HS-5 (cell line): ENCODE data around the gene NDST1.
"Not testable (repeated sequence)": the region's sequence is repeated elsewhere in the genome, so short reads cannot be mapped to it uniquely, and the experiment has no call there.

ENCODE experiments used
- DNase-seq: peaks from one replicate; pipeline ENCODE4 v3.0.0-alpha.2; 2012; ENCODE audit warnings: low read depth

The NDST1 gene

GRCh38 chr5:150508828-150509227 is 897 bp downstream of the NDST1 start:
- no peak for DNase-seq

- no peak for DNase-seq
Observed at GRCh38 chr5:150509992-150510391, 2.1 kb downstream of the NDST1 start.

- no peak for DNase-seq
Observed at GRCh38 chr5:150510460-150511263, 2.7 kb downstream of the NDST1 start.

GRCh38 chr5:150511578-150512367 is 3.8 kb downstream of the NDST1 start:
- DNase-seq: peak; percentile 69

GRCh38 chr5:150512368-150512747 is 4.4 kb downstream of the NDST1 start:
- DNase-seq: no peak

- DNase-seq: no peak
Observed at GRCh38 chr5:150513375-150514309, 5.7 kb downstream of the NDST1 start.

- DNase-seq: peak; percentile 71
Observed at GRCh38 chr5:150514708-150515211, 6.8 kb downstream of the NDST1 start.

- peak; percentile 90 for DNase-seq
Observed at GRCh38 chr5:150515446-150515845, 7.5 kb downstream of the NDST1 start.

- no peak for DNase-seq
Observed at GRCh38 chr5:150516011-150516410, 8.1 kb downstream of the NDST1 start.

- DNase-seq: peak; percentile 99
Observed at GRCh38 chr5:150517272-150518152, 9.6 kb downstream of the NDST1 start.

- not testable (repeated sequence) for DNase-seq
Observed at GRCh38 chr5:150518712-150519559, 11.0 kb downstream of the NDST1 start.

- no peak for DNase-seq
Observed at GRCh38 chr5:150519560-150519945, 11.6 kb downstream of the NDST1 start.

GRCh38 chr5:150519978-150520377 is 12.0 kb downstream of the NDST1 start:
- DNase-seq: no peak

- DNase-seq: no peak
Observed at GRCh38 chr5:150520747-150521521, 13.0 kb downstream of the NDST1 start.

- no peak for DNase-seq
Observed at GRCh38 chr5:150521522-150521817, 13.5 kb downstream of the NDST1 start.

GRCh38 chr5:150521939-150522503 is 14.1 kb downstream of the NDST1 start:
- no peak for DNase-seq

- no peak for DNase-seq
Observed at GRCh38 chr5:150522504-150523414, 14.8 kb downstream of the NDST1 start.
